Astrocyte (in vitro differentiated cells and primary cell): ENCODE measurements around the gene SLC6A9. TPM values are rescaled to one million over a fixed set of nuclear protein-coding genes. Genes with fewer than 3 reads are reported as not detected.

Experiments used
- DNase-seq: peaks from one replicate; pipeline ENCODE4 v3.0.0-alpha.2; 2010; ENCODE audit warnings: low read depth
- FAIRE-seq: peaks from 2 replicates; lab custom pipeline; 2011; peaks lifted over from hg19 to GRCh38; lab: Jason Lieb, UNC
- H2AFZ ChIP-seq: 2 replicates; pipeline ENCODE4 v1.6.0; 2012; ENCODE audit warnings: low read depth, low read length, inconsistent platforms
- H3K27ac ChIP-seq: 2 replicates; pipeline ENCODE4 v1.5.1; 2011; ENCODE audit warnings: low read depth, low read length, inconsistent platforms
- H3K27me3 ChIP-seq: 2 replicates; pipeline ENCODE4 v1.6.0; 2011; ENCODE audit warnings: low read length, inconsistent platforms; ENCODE audit not compliant: insufficient read depth
- H3K36me3 ChIP-seq: 2 replicates; pipeline ENCODE4 v1.5.1; 2011; ENCODE audit warnings: low read length, inconsistent platforms; ENCODE audit not compliant: insufficient read depth
- H3K4me1 ChIP-seq: 2 replicates; pipeline ENCODE4 v1.5.1; 2011; ENCODE audit warnings: low read length, inconsistent platforms; ENCODE audit not compliant: insufficient read depth
- H3K4me2 ChIP-seq: 2 replicates; pipeline ENCODE4 v1.6.0; 2012; ENCODE audit warnings: low read length, inconsistent platforms
- H3K4me3 ChIP-seq: 2 replicates; pipeline ENCODE4 v1.5.1; 2011; ENCODE audit warnings: low read depth, mild to moderate bottlenecking, low read length, inconsistent platforms; ENCODE audit not compliant: insufficient read depth
- H3K79me2 ChIP-seq: 2 replicates; pipeline ENCODE4 v1.6.0; 2012; ENCODE audit warnings: mild to moderate bottlenecking, low read length, inconsistent platforms; ENCODE audit not compliant: insufficient read depth
- H3K9ac ChIP-seq: 2 replicates; pipeline ENCODE4 v1.6.0; 2012; ENCODE audit warnings: mild to moderate bottlenecking, low read length, inconsistent platforms
- H3K9me3 ChIP-seq: 2 replicates; pipeline ENCODE4 v1.5.1; 2012; ENCODE audit warnings: low read depth, mild to moderate bottlenecking, low read length, inconsistent platforms; ENCODE audit not compliant: insufficient read depth
- H4K20me1 ChIP-seq: 2 replicates; pipeline ENCODE4 v1.6.0; 2012; ENCODE audit warnings: low read length, inconsistent platforms; ENCODE audit not compliant: insufficient read depth
- H3K27ac Mint-ChIP-seq: one replicate; pipeline ENCODE4 v1.8.0; 2021; ENCODE audit warnings: mild to moderate bottlenecking, mixed read lengths; ENCODE audit not compliant: unreplicated experiment
- H3K27me3 Mint-ChIP-seq: one replicate; pipeline ENCODE4 v1.8.0; 2021; ENCODE audit warnings: low read depth, mixed read lengths; ENCODE audit not compliant: unreplicated experiment
- H3K36me3 Mint-ChIP-seq: one replicate; pipeline ENCODE4 v1.8.0; 2021; ENCODE audit warnings: low read depth, mixed read lengths; ENCODE audit not compliant: unreplicated experiment
- H3K4me1 Mint-ChIP-seq: one replicate; pipeline ENCODE4 v1.8.0; 2021; ENCODE audit warnings: low read depth, mixed read lengths; ENCODE audit not compliant: unreplicated experiment
- H3K4me3 Mint-ChIP-seq: one replicate; pipeline ENCODE4 v1.8.0; 2021; ENCODE audit warnings: mild to moderate bottlenecking, moderate library complexity, mixed read lengths; ENCODE audit not compliant: unreplicated experiment
- H3K9me3 Mint-ChIP-seq: one replicate; pipeline ENCODE4 v1.8.0; 2021; ENCODE audit warnings: mild to moderate bottlenecking, mixed read lengths; ENCODE audit not compliant: unreplicated experiment
- CTCF ChIP-seq: IDR thresholded peaks from 2 replicates; pipeline ENCODE4 v1.5.1; 2011; ENCODE audit warnings: low read depth, mild to moderate bottlenecking, inconsistent platforms, low read length, moderate library complexity; ENCODE audit not compliant: insufficient read depth
- EZH2 ChIP-seq: IDR thresholded peaks from 2 replicates; pipeline ENCODE4 v1.6.1; 2012; ENCODE audit warnings: mild to moderate bottlenecking, low read length, inconsistent platforms; ENCODE audit not compliant: insufficient read depth
- total RNA-seq: library from RNA; stranded (reverse); gene quantifications from 2 replicates; pipeline ENCODE4 v1.2.1, GENCODE V29; 2021

Gene SLC6A9
- total RNA-seq, 1 donor from 2014 or later = 45.2 TPM

DNA sequence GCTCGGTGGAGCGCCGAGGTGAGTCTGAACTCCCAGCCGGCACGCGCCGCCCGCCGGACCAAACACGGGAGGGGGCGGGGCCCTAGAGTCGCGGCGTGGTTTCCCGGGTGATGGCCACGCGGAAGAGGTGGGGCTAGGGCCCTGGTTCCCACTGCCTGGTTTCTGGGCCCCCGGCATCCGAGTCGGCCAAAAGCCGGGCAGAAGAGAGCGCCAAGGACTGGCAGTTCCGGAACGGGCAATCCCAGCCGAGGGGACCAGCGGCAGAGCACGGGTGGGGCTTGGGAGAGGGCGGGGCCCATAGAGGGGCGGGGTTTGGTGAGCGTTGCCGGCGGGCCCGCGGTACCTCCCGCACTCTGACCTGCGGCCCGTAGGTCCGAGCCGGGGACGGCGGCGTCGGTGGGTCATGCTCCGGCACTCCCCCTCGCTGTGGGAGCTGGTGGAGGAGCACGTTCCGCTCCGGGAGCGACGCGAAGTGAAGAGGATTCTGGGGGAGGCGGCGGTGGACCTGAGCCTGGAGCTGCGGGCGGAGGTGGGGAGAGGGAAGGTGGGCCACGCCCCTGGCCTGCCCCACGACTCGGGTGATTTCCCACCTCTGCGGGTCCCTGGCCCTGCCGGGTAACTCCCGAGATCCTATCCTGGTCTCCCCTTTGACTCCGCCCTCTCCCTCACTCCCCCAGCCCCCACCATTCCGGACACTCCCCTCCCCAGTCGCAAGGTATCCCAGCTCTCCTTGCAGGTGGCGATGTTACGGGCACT, 39.6 kb downstream of the SLC6A9 start, which contains the start of gene CCDC24:
TSS of gene CCDC24 (plus strand) at position 124 of the 756 bp plus-strand sequence. CDS start at position 404, 280 bp downstream.
- Histone ChIP-seq H3K36me3 (no peaks in the 10 kb centered on the region), H3K27me3 (no peaks in the 10 kb centered on the region), H3K4me1 (peaks cover 6% of the 10 kb centered on the region), H3K9me3 (no peaks in the 10 kb centered on the region), H3K4me3 (peak within 1 kb of the TSS; percentile 64), H4K20me1 (peaks cover 2% of the 10 kb centered on the region), H3K9ac (peak within 1 kb of the TSS; percentile 74), H3K4me2 (peak within 1 kb of the TSS; percentile 98), H3K79me2 (no peaks in the 10 kb centered on the region), H3K27ac (peak within 1 kb of the TSS; percentile 18), H2AFZ (peak within 1 kb of the TSS; percentile 92)
- peak; percentile 52 for DNase-seq
- H3K27ac Mint-ChIP-seq = peak within 1 kb of the TSS; percentile 78
- FAIRE-seq = no peak
- H3K9me3 Mint-ChIP-seq = peaks cover 2% of the 10 kb centered on the region
- no peaks in the 10 kb centered on the region for H3K27me3 Mint-ChIP-seq
- no peak for TF ChIP-seq CTCF
- TF ChIP-seq EZH2 = no peak
- H3K4me3 Mint-ChIP-seq = peak within 1 kb of the TSS; percentile 88
- H3K4me1 Mint-ChIP-seq = peaks cover 10% of the 10 kb centered on the region
- H3K36me3 Mint-ChIP-seq = peaks cover 2% of the 10 kb centered on the region

GRCh38 chr1:43991200-43991475, 40.1 kb downstream of the SLC6A9 start:
- TF ChIP-seq CTCF = no peak
- no peak for TF ChIP-seq EZH2
- H3K27me3 ChIP-seq = no peaks in the 10 kb centered on the region
- Mint-ChIP-seq H3K4me3 (peak overlapping the region; percentile 88), H3K27ac (peak overlapping the region; percentile 78), H3K4me1 (peaks cover 15% of the 10 kb centered on the region), H3K27me3 (no peaks in the 10 kb centered on the region), H3K9me3 (peaks cover 2% of the 10 kb centered on the region), H3K36me3 (peaks cover 5% of the 10 kb centered on the region)
- DNase-seq = no peak
- H3K9ac ChIP-seq = peak overlapping the region; percentile 74
- H2AFZ ChIP-seq = peak overlapping the region; percentile 92
- peak overlapping the region; percentile 98 for H3K4me2 ChIP-seq
- peaks cover 6% of the 10 kb centered on the region for H4K20me1 ChIP-seq
- peaks cover 6% of the 10 kb centered on the region for H3K4me1 ChIP-seq
- peak overlapping the region; percentile 18 for H3K27ac ChIP-seq
- no peak for FAIRE-seq
- no peaks in the 10 kb centered on the region for H3K36me3 ChIP-seq
- no peaks in the 10 kb centered on the region for H3K9me3 ChIP-seq
- no peaks in the 10 kb centered on the region for H3K79me2 ChIP-seq
- peak overlapping the region; percentile 64 for H3K4me3 ChIP-seq
